K562 (cell line): ENCODE data around the gene GLG1. TPM values are rescaled to one million over a fixed set of nuclear protein-coding genes. Genes with fewer than 3 reads are reported as not detected.

Experiments
- ETS1 ChIP-seq: conservative IDR thresholded peaks from 2 replicates; pipeline ENCODE4 v1.6.1; 2011; ENCODE audit warnings: low read depth, mild to moderate bottlenecking, low read length; ENCODE audit not compliant: control insufficient read depth
- ETV1 ChIP-seq: fragments of 450-650 bp; conservative IDR thresholded peaks from 2 replicates; pipeline ENCODE4 v1.6.1; 2016; ENCODE audit warnings: missing genetic modification characterization, control low read depth, low read depth, missing compliant biosample characterization
- EWSR1 ChIP-seq: fragments of 450-650 bp; IDR thresholded peaks from 2 replicates; pipeline ENCODE4 v1.6.1; 2018; ENCODE audit warnings: borderline replicate concordance, mild to moderate bottlenecking, low read depth, moderate library complexity; ENCODE audit not compliant: partially characterized antibody
- NCOA1 ChIP-seq: fragments of 450-650 bp; IDR thresholded peaks from 2 replicates; pipeline ENCODE4 v1.6.1; 2016; ENCODE audit warnings: low read depth
- PREB ChIP-seq: sonication (generic); formaldehyde crosslinking; IDR thresholded peaks from 2 replicates; pipeline ENCODE4 v1.8.1; 2023; ENCODE audit warnings: mild to moderate bottlenecking, missing genetic modification reagents
- UBTF ChIP-seq, 2 experiments: IDR thresholded peaks; 2 replicates each; pipeline ENCODE4 v1.6.1; 2012; ENCODE audit warnings: improper control_type of control experiment in 2 of 2, low read depth in 2 of 2, low read length in 2 of 2, borderline replicate concordance in 1 of 2
- ZBTB9 ChIP-seq: fragments of 450-650 bp; formaldehyde crosslinking; IDR thresholded peaks from 2 replicates; pipeline ENCODE4 v1.4.0; 2020; ENCODE audit warnings: mild to moderate bottlenecking, moderate library complexity
- polyA plus RNA-seq, 8 experiments: library from polyadenylated mRNA; depleted of rRNA in 4 of 8; stranded (reverse) in 5 of 8; unstranded in 3 of 8; fragments of >200 nt; fragmentation: Nextera tagmentation in 2 of 8; fragmentation: Illumina TruSeq in 1 of 8; extraction: Ambion mirVana in 2 of 8; extraction: Trizol in 1 of 8; gene quantifications; 2 replicates each; pipeline versions ENCODE4 v1.2.1 to v1.2.3, GENCODE V29; 2011 to 2014; ENCODE audit warnings: inconsistent platforms in 1 of 8, missing spikeins in 1 of 8
- total RNA-seq, 7 experiments: library from RNA; depleted of rRNA in 6 of 7; stranded (reverse); fragments of >200 nt in 6 of 7; fragmentation: Illumina TruSeq in 2 of 7; extraction: Trizol in 2 of 7; gene quantifications; 2 replicates each; pipeline versions ENCODE4 v1.2.1 to v1.2.3, GENCODE V29; 2011 to 2021; ENCODE audit warnings: low replicate concordance in 1 of 7

The GLG1 gene
- total and polyA plus RNA-seq, 9 of the 15 experiments (the other 6 are each of a cell fraction or from before 2014, with no cell fraction given): 6.2 to 36.0 (median 23.6) TPM

- no peak for TF ChIP-seq ZBTB9 (CRISPR knock-in tag)
- peak; percentile 27; the same call in 1 of the 2 replicates for TF ChIP-seq ETV1 (tag)
- TF ChIP-seq ETS1: no peak
- TF ChIP-seq EWSR1: no peak
- no peak for TF ChIP-seq PREB (CRISPR knock-in tag)
- 0 out of 4 replicates have a peak, but pooled peaks of 1 of the 2 experiments have one; percentile 15 for TF ChIP-seq UBTF (IDR thresholded peaks at IDR 0.05; ENCODE audit: borderline replicate concordance in 1 of 2, low read depth in 2 of 2, low read length in 2 of 2)
- no peak for TF ChIP-seq NCOA1
Measured at GRCh38 chr16:74601126-74601871, 5.6 kb downstream of the GLG1 start (continued).
